ENCODE measurements around the gene ENAH.
A peak's percentile ranks its signal among the peaks of the same experiment; 100 is the strongest.
"Not testable (repeated sequence)": the region's sequence is repeated elsewhere in the genome, so short reads cannot be mapped to it uniquely, and the experiment has no call there.

ENAH gene

GRCh38 chr1:225484657-225485214 lies 168.2 kb downstream of the ENAH start:
- DNase-seq, result no peak

GRCh38 chr1:225483818-225484656 lies 168.9 kb downstream of the ENAH start:
- DNase-seq, result no peak

GRCh38 chr1:225482421-225482950 lies 170.4 kb downstream of the ENAH start:
- peak; percentile 40 for DNase-seq

- no peak for DNase-seq
These were observed 171.2 kb downstream of the ENAH start for GRCh38 chr1:225481738-225482137.

- peak; percentile 31 for DNase-seq
These were observed 172.0 kb downstream of the ENAH start for GRCh38 chr1:225480825-225481434.

GRCh38 chr1:225479996-225480720 lies 172.8 kb downstream of the ENAH start:
- DNase-seq, result no peak

- DNase-seq, result no peak
These were observed 173.6 kb downstream of the ENAH start for GRCh38 chr1:225479341-225479740.

GRCh38 chr1:225477296-225477911 lies 175.5 kb downstream of the ENAH start:
- no peak for DNase-seq

GRCh38 chr1:225476538-225476988 lies 176.4 kb downstream of the ENAH start:
- DNase-seq, result no peak

GRCh38 chr1:225476100-225476511 lies 176.8 kb downstream of the ENAH start:
- DNase-seq, result no peak

- peak; percentile 58 for DNase-seq
These were observed 177.7 kb downstream of the ENAH start for GRCh38 chr1:225474986-225475820.

GRCh38 chr1:225474439-225474985 lies 178.4 kb downstream of the ENAH start:
- DNase-seq, result no peak

- not testable (repeated sequence) for DNase-seq
These were observed 179.1 kb downstream of the ENAH start for GRCh38 chr1:225473676-225474438.

- DNase-seq, result not testable (repeated sequence)
These were observed 179.7 kb downstream of the ENAH start for GRCh38 chr1:225473266-225473665.

GRCh38 chr1:225471453-225472301 lies 181.2 kb downstream of the ENAH start:
- no peak for DNase-seq

GRCh38 chr1:225471109-225471452 lies 181.8 kb downstream of the ENAH start:
- no peak for DNase-seq

GRCh38 chr1:225470211-225471108 lies 182.5 kb downstream of the ENAH start:
- DNase-seq, result no peak

GRCh38 chr1:225469051-225469450 lies 183.9 kb downstream of the ENAH start:
- DNase-seq, result no peak

Measured in EL (cell line).